K562 (cell line): ENCODE measurements around the gene RMI1. TPM values are rescaled to one million over a fixed set of nuclear protein-coding genes. Genes with fewer than 3 reads are reported as not detected.

ENCODE experiments used
- ATAC-seq: fragments of 200-7000 bp; cut with Tn5 transposase; 3 replicates; pipeline ENCODE4 v1.9.1; 2020; ENCODE audit warnings: moderate library complexity
- BruUV-seq: library from RNA; stranded (reverse); fragments of 400-500 nt; replicated peaks from 2 replicates; lab custom pipeline; 2021; lab: Mats Ljungman, UMichigan
- CTCF ChIA-PET: fragments of 300-600 bp; formaldehyde crosslinking; extraction: SDS; loops from one replicate; lab custom pipeline; 2021; ENCODE audit warnings: low intra/inter-chr PET ratio; lab: Yijun Ruan, JAX
- POLR2A ChIA-PET: fragments of 300-600, 350-650 bp; sonication (Branson Sonifier 250); formaldehyde crosslinking; extraction: SDS; loops from one replicate; lab custom pipeline; 2021; ENCODE audit warnings: antibody characterized with exemption, inconsistent platforms; lab: Yijun Ruan, JAX
- DNase-seq, 4 experiments: peaks; one replicate each; pipeline versions ENCODE4 v3.0.0 to v3.0.0-alpha.2; 2011 to 2018; ENCODE audit warnings: low spot score in 3 of 4, mixed read lengths in 3 of 4; ENCODE audit errors: extremely low read depth in 1 of 4
- FAIRE-seq: peaks from 2 replicates; lab custom pipeline; 2011; peaks lifted over from hg19 to GRCh38; lab: Jason Lieb, UNC
- H2AFZ ChIP-seq: 2 replicates; pipeline ENCODE4 v1.6.0; 2011; ENCODE audit warnings: low read depth, low read length, control low read depth, inconsistent platforms
- H3K27ac ChIP-seq: fragments of 200-600 bp; 3 replicates; pipeline ENCODE4 v1.8.0; 2011; ENCODE audit warnings: low read depth, mild to moderate bottlenecking, control low read depth, inconsistent platforms, low read length, moderate library complexity, mixed read lengths; ENCODE audit errors: extremely low read depth
- H3K27me3 ChIP-seq, 2 experiments: fragments of 300-600 bp in 1 of 2; 2 replicates in 1 of 2; 3 replicates in 1 of 2; pipeline versions ENCODE4 v1.6.0 to v1.8.0; 2011; ENCODE audit warnings: inconsistent platforms in 2 of 2, low read length in 2 of 2, mild to moderate bottlenecking in 1 of 2, mixed read lengths in 1 of 2, moderate library complexity in 1 of 2; ENCODE audit not compliant: control insufficient read depth in 2 of 2, insufficient read depth in 2 of 2
- H3K36me3 ChIP-seq: fragments of 300-600 bp; 3 replicates; pipeline ENCODE4 v1.8.0; 2011; ENCODE audit warnings: mild to moderate bottlenecking, low read length, inconsistent platforms; ENCODE audit not compliant: control insufficient read depth, insufficient read depth
- H3K4me1 ChIP-seq, 2 experiments: fragments of 200-600 bp in 1 of 2; replicated peaks in 1 of 2; 2 replicates in 1 of 2; 3 replicates in 1 of 2; pipeline versions ENCODE4 v1.5.1 to v1.8.0; 2011; ENCODE audit warnings: inconsistent platforms in 2 of 2, low read length in 2 of 2, mild to moderate bottlenecking in 1 of 2, mixed read lengths in 1 of 2, moderate library complexity in 1 of 2; ENCODE audit not compliant: control insufficient read depth in 2 of 2, insufficient read depth in 2 of 2
- H3K4me2 ChIP-seq: 2 replicates; pipeline ENCODE4 v1.6.1; 2011; ENCODE audit warnings: low read length, control low read depth, inconsistent platforms, mixed read lengths; ENCODE audit not compliant: insufficient read depth
- H3K4me3 ChIP-seq: fragments of 200-600 bp; sonication (generic), shearing (Covaris generic); 2 replicates; pipeline ENCODE4 v1.5.1; 2016; ENCODE audit warnings: control low read depth, inconsistent platforms
- H3K79me2 ChIP-seq: fragments of 200-600 bp; 3 replicates; pipeline ENCODE4 v1.8.0; 2011; ENCODE audit warnings: low read length, inconsistent platforms; ENCODE audit not compliant: control insufficient read depth, insufficient read depth
- H3K9ac ChIP-seq, 2 experiments: 2 replicates each; pipeline versions ENCODE4 v1.6.0 to v1.6.1; 2011; ENCODE audit warnings: low read depth in 2 of 2, low read length in 2 of 2, control low read depth in 1 of 2, inconsistent platforms in 1 of 2, mild to moderate bottlenecking in 1 of 2, mixed read lengths in 1 of 2; ENCODE audit not compliant: insufficient read depth in 1 of 2
- H3K9me1 ChIP-seq: one replicate; pipeline ENCODE4 v1.6.0; 2011; ENCODE audit warnings: inconsistent platforms, mild to moderate bottlenecking, low read length, moderate library complexity; ENCODE audit not compliant: control insufficient read depth, insufficient read depth
- H3K9me3 ChIP-seq: replicated peaks from 2 replicates; pipeline ENCODE4 v1.5.1; 2011; ENCODE audit warnings: low read depth, low read length, inconsistent platforms; ENCODE audit not compliant: control insufficient read depth, insufficient read depth
- H4K20me1 ChIP-seq: replicated peaks from 2 replicates; pipeline ENCODE4 v1.6.1; 2011; ENCODE audit warnings: low read length, inconsistent platforms, mixed read lengths; ENCODE audit not compliant: control insufficient read depth, insufficient read depth
- HOXB6 ChIP-seq: fragments of 250-450 bp; sonication (Bioruptor Pico); IDR thresholded peaks from 2 replicates; pipeline ENCODE4 v1.5.1; 2022; ENCODE audit warnings: mild to moderate bottlenecking, borderline replicate concordance
- MIER1 ChIP-seq: fragments of 450-650 bp; IDR thresholded peaks from 2 replicates; pipeline ENCODE4 v1.6.1; 2016; ENCODE audit warnings: antibody characterized with exemption, mild to moderate bottlenecking, low read depth
- NFIC ChIP-seq: fragments of 450-650 bp; IDR thresholded peaks from 2 replicates; pipeline ENCODE4 v1.6.1; 2017; ENCODE audit warnings: mild to moderate bottlenecking, inconsistent platforms
- ZBED1 ChIP-seq: IDR thresholded peaks from 2 replicates; pipeline ENCODE4 v1.6.1; 2014
- WGBS: fragments of 100-300 bp; shearing (Covaris generic); methylation state at CpG from one replicate; pipeline ENCODE4 v1.1.6; 2016; ENCODE audit warnings: low coverage, mixed read lengths; ENCODE audit not compliant: insufficient coverage; ENCODE audit errors: missing lambda C conversion rate; 5-methylcytosine and 5-hydroxymethylcytosine counted together
- in situ Hi-C: fragments of 300-500 bp; cut with MboI; formaldehyde crosslinking; loops from 4 replicates; pipeline ENCODE4 v1.15.0; 2018; ENCODE audit warnings: inconsistent platforms, mixed read lengths
- intact Hi-C: fragments of 100-400 bp; cut with micrococcal nuclease; formaldehyde crosslinking; loops from 2 replicates; pipeline ENCODE4 v1.14.2; 2022
- polyA plus RNA-seq, 8 experiments: library from polyadenylated mRNA; depleted of rRNA in 4 of 8; stranded (reverse) in 5 of 8; unstranded in 3 of 8; fragments of >200 nt; fragmentation: Nextera tagmentation in 2 of 8; fragmentation: Illumina TruSeq in 1 of 8; extraction: Ambion mirVana in 2 of 8; extraction: Trizol in 1 of 8; gene quantifications; 2 replicates each; pipeline versions ENCODE4 v1.2.1 to v1.2.3, GENCODE V29; 2011 to 2014; ENCODE audit warnings: inconsistent platforms in 1 of 8, missing spikeins in 1 of 8
- total RNA-seq, 7 experiments: library from RNA; depleted of rRNA in 6 of 7; stranded (reverse); fragments of >200 nt in 6 of 7; fragmentation: Illumina TruSeq in 2 of 7; extraction: Trizol in 2 of 7; gene quantifications; 2 replicates each; pipeline versions ENCODE4 v1.2.1 to v1.2.3, GENCODE V29; 2011 to 2021; ENCODE audit warnings: low replicate concordance in 1 of 7

RMI1 gene
- total and polyA plus RNA-seq, 9 of the 15 experiments (the other 6 are each of a cell fraction or from before 2014, with no cell fraction given) = 3.0 to 17.4 (median 10.6) TPM

DNA sequence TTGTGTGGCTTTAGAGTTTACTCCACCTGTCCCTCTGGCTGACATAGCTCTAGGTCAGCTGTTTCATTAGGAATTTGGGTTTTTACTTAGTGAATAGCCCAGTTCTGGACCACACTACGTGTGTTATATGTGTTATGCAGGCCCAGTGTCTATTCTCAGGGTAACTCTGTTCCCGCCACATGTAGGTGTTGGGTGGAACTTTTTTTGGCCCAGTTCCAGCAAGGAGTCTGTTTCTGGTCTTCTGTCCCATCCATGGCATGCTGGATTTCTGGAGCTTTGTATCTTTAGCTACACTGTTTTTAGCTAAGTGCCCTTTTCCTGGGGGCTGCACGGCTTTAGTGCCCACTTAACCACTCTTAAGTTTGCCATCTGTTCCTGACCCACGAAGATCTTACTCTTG is 15.5 kb downstream of the RMI1 start:
- no peak overlapping the region for H3K4me3 ChIP-seq
- no peaks in the 10 kb centered on the region for H3K9me3 ChIP-seq
- H3K27me3 ChIP-seq = no peaks in the 10 kb centered on the region
- H3K9ac ChIP-seq = no peak overlapping the region
- BruUV-seq = no TSS peak
- no peak overlapping the region for H3K27ac ChIP-seq
- ATAC-seq (no peak), DNase-seq (peak in 3 of 4 experiments; percentile 7 to 19 (median 9)), FAIRE-seq (no peak)
- in situ Hi-C loops (no loop called here), intact Hi-C loops (no loop called here)
- WGBS = 77% methylated on average over 4 of the region's 4 CpGs
- ChIA-PET CTCF (no interaction called here), POLR2A (no interaction called here)
- peaks cover 19% of the 10 kb centered on the region for H3K36me3 ChIP-seq
- no peak overlapping the region for H2AFZ ChIP-seq
- peaks cover 35% of the 10 kb centered on the region for H3K79me2 ChIP-seq
- H3K4me1 ChIP-seq = peaks cover 0 to 8% of the 10 kb centered on the region in 2 experiments; a peak in 3 of 5 replicates
- no peaks in the 10 kb centered on the region for H4K20me1 ChIP-seq
- no peak overlapping the region for H3K4me2 ChIP-seq
- no peaks in the 10 kb centered on the region for H3K9me1 ChIP-seq
- TF ChIP-seq NFIC (peak; percentile 83), ZBED1 (no peak)

DNA sequence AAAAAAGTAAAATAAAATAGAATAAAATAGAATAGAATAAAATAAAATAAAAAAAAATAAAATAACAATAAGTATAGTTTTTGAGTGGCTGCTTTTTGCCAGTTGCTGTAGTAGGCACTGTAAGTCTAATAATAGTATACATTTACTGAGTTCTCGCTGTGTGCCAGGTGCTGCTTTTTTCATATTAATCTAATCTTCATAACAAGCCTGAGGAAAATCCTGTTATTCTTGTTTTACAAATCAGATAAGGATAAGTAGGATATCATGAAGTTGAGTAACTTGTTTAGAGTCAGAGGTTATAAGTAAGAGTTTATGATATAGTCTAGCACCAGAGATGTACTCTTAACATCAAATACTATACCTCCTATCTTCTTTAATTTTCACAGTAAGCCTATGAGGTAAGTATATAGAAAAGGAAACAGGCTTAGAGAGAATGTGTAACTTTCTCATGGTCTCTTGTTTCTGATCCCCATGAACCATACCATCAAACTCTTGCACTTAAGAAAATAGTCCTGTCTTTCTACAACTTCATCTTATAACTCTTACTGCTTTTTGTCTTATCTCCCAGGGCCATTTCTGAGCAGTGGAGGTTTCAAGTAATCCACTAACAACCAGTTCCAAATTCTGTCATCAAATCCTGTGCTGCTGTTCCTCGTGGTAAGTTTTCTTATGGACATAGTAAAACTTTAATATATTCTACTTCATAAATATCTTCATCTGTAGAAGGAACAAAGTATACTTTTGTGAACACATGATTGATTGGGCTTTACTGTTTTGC is 18.7 kb downstream of the RMI1 start:
- no peaks in the 10 kb centered on the region; a peak in 1 of 5 replicates for H3K4me1 ChIP-seq
- H3K4me2 ChIP-seq = no peak overlapping the region
- TF ChIP-seq MIER1 (0 out of 2 replicates have a peak, but pooled peaks have one; percentile 59), HOXB6 (CRISPR knock-in tag) (no peak)
- no peak overlapping the region for H3K9ac ChIP-seq
- intact Hi-C loops (no loop called here), in situ Hi-C loops (no loop called here)
- H3K9me3 ChIP-seq = no peaks in the 10 kb centered on the region
- no peak for DNase-seq
- H3K27ac ChIP-seq = no peak overlapping the region
- POLR2A ChIA-PET = interaction anchor here (0.6 kb wide), 1 partner anchor 261 kb away, joined by 4 read pairs; no protein-coding TSS in a partner anchor
- BruUV-seq = no TSS peak
- H3K27me3 ChIP-seq = no peaks in the 10 kb centered on the region
- no peak overlapping the region for H3K4me3 ChIP-seq
- CTCF ChIA-PET = no interaction called here
- 54% methylated on average over 2 of the region's 2 CpGs for WGBS
- H3K9me1 ChIP-seq = no peaks in the 10 kb centered on the region
- no peak; the same call in 2 of the 3 replicates for ATAC-seq
- no peak for FAIRE-seq
- H3K36me3 ChIP-seq = peaks cover 32% of the 10 kb centered on the region
- no peak overlapping the region for H2AFZ ChIP-seq
- H4K20me1 ChIP-seq = no peaks in the 10 kb centered on the region
- peaks cover 13% of the 10 kb centered on the region for H3K79me2 ChIP-seq
